AG09309 (cell line): ENCODE results near the gene RTL10.

ENCODE experiments used
- DNase-seq: peaks from one replicate; pipeline ENCODE4 v3.0.0-alpha.2; 2010; ENCODE audit warnings: low read depth
- H3K4me3 ChIP-seq: 2 replicates; pipeline ENCODE4 v1.5.1; 2011; ENCODE audit warnings: mild to moderate bottlenecking, low read depth, low read length, moderate library complexity; ENCODE audit not compliant: control insufficient read depth
- TF ChIP-seq, protein P1 (sequence below): IDR thresholded peaks from 2 replicates; pipeline ENCODE4 v1.5.1; 2011; ENCODE audit warnings: mild to moderate bottlenecking, low read depth, low read length, inconsistent platforms; ENCODE audit not compliant: insufficient read depth, control insufficient read depth; ENCODE audit errors: missing control alignments

RTL10 gene

DNA sequence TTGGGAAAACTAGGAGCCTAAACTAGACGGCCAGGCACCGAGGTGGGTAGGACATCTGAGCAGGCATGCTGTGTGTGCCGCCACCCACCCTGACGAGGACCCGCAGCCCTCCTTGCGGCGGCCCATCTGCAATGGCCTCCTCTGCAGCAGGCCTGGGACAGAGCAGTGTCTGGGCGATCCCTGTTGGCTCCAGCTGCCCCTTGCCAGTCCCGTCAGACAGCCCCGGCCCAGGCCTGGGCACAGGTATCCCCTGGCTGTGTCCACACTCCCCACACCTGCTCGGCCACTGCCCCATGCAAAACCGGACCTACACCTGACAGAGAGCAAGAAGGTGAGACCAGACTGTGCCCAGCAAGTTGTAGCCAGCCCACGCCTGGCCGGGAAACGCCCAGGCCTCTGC, 38.7 kb upstream of the RTL10 start:
- no peak for DNase-seq
- TF ChIP-seq, protein P1, sequence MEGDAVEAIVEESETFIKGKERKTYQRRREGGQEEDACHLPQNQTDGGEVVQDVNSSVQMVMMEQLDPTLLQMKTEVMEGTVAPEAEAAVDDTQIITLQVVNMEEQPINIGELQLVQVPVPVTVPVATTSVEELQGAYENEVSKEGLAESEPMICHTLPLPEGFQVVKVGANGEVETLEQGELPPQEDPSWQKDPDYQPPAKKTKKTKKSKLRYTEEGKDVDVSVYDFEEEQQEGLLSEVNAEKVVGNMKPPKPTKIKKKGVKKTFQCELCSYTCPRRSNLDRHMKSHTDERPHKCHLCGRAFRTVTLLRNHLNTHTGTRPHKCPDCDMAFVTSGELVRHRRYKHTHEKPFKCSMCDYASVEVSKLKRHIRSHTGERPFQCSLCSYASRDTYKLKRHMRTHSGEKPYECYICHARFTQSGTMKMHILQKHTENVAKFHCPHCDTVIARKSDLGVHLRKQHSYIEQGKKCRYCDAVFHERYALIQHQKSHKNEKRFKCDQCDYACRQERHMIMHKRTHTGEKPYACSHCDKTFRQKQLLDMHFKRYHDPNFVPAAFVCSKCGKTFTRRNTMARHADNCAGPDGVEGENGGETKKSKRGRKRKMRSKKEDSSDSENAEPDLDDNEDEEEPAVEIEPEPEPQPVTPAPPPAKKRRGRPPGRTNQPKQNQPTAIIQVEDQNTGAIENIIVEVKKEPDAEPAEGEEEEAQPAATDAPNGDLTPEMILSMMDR = no peak
- no peak overlapping the region for H3K4me3 ChIP-seq

DNA sequence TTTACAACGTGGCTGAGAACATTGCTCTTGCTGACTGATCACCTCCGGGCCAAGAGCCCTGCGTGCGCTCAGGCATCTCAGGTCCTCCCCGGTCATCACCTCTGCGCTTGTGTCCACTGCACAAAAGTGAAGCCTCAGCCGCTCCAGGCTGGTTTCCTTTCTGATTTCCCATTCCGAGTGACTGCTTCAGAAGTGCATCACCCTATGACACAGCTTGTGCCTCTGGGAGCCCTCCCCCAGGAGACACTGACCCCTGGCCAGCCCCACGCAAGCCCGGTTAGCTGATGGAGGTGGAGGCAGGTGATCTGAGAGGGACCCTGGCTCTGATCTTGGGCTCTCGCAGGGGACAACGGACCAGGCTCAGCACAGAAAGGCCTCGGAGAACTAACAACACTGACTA, 38.3 kb upstream of the RTL10 start:
- no peak for DNase-seq
- no peak overlapping the region for H3K4me3 ChIP-seq
- TF ChIP-seq, protein P1 = no peak

DNA sequence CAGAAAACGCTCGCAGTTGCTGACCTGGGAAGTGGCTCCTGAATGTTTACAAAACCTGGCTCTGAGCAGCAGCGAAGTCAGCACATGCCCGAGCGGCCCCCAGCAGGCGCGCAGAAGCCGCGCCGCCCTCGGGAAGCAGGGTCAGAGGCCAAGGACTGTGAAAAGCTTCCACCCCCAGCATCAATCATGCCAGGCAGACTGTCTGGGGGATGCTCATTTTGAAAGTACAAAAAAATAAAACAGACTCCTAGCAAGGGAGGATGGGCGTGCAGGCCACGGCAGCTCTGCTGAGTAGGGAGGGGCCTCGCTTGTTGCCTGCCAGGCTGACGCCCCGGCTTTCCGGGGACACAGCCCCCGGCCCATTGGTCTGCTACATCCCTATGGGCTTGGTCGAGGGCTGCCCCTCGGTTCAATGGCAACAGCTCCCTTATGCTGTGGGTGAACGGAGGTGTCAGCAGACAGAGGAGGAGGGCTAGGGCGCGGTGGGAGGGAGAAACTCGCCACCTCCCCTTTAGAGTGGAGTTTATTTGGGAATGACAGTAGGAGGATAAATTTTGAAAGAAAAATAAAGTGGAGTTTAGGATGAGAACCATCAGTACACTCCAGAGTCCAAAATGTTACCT, 37.7 kb upstream of the RTL10 start:
- H3K4me3 ChIP-seq = no peak overlapping the region

DNA sequence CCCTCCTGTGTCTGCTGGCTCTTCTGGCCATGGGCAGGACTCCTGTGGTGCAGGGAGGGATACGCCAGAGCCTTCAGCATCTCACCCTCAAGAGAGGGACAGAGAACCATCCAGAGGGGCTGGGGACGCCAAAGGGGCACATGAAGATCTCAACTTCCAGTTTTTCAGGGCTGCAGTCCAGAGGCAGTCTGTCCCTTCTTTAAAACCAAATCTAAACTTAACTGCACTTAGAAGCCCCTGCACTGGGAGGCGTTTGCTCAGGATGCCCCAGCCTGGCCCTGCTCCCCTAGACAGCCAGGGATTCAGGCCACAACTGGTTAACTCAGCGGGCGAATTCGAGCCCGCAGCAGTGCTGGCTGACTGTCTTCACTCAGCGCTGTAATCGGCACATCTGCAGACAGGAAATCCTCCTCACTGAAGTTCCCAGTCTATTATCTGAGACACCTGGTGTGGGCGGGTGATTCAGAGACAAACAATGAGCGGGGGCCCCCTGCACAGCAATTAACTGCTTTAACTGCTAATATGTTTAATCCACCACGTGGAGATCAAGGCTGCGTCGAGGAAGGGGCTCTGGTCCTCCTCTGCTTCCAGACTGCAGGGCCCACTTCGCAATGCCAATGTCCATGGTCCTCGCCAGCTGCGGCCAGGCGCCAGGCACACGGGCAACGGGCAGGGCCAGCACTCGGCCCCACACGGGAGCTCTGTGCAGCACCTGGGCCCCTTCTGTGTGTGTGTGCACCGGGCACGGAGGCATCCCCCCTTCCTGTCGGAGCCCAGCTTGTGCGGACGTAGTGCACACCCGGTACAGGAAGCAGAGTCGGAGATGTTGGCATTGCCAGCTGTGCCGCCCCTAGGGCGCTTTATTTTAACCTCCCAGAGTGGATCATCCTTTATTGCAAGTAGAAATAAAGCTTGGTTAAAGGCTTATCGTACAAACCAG, 36.9 kb upstream of the RTL10 start:
- H3K4me3 ChIP-seq = no peak overlapping the region
- TF ChIP-seq, protein P1 = no peak
- no peak for DNase-seq

More for the DNA sequence above, 37.7 kb upstream of the RTL10 start:
- no peak for DNase-seq
- TF ChIP-seq, protein P1 = no peak

DNA sequence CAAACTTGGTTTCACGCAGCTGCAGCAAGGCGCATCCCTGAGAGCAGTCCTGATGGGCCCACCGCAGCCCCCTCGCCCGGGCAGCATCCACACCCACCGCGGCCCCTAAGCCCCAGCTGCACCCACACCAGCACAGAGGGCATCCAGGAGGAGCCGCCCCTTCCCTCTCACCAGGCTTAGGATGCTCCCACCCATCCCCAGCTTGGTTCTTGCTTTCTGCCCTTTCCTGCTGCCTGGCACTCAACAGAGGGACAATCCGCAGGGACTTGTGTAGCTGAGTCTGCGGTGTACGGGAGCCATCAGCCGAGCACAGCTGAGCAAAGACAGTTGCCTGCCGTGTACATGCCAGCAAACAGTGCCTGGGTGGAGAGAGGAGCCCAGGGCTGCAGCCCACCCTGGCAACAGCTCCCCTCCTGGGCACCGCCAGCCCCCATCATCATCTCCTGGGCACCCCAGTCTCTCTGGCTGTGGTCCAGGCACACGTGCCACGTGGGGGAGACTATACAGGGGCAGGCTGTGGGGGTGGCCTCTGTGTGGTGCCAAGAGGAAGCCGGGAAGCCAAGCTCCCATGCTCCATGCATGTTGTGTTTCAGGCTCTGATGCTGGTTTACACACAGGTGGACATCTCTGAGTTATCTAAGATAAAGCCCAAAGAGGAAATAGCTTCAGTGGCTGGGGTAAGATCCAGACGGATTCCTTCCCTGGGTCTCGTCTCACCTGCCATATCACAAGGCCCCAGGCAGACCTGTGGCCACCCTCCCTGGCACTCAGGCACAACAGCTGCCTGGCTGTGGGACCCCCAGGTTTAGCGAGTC, 36.0 kb upstream of the RTL10 start:
- H3K4me3 ChIP-seq = no peak overlapping the region
- DNase-seq = no peak
- TF ChIP-seq, protein P1 = no peak

DNA sequence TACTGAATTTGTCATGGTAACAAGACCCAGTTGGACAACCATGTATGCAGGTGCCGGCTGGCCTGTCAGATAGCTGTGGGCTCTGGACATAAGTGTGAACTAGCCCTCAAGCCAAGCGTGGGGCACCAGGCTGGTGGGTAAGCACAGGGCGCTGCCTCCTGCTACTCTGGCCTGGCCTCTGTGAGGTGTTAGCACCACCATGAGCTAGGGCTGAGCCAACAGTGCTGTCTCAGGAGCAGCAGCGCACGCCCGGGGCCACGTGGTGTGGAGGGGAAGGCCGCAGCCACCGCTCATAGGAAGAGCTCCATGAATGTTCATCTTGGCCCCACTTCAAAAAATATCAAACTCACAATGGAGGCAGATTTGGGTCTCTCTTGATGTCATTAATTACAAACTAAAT, 35.3 kb upstream of the RTL10 start:
- no peak for DNase-seq
- TF ChIP-seq, protein P1 = no peak
- H3K4me3 ChIP-seq = no peak overlapping the region
